CD4-positive, CD25-positive, alpha-beta regulatory T cell (primary cell): ENCODE measurements around the gene SEMA3G. TPM values are rescaled to one million over a fixed set of nuclear protein-coding genes. Genes with fewer than 3 reads are reported as not detected.

ENCODE experiments used
- ATAC-seq, 2 donors: fragments of 150-1000 bp; cut with Tn5 transposase; one replicate each; pipeline ENCODE4 v1.10.0; 2021; ENCODE audit warnings: low read depth in 2 of 2, moderate number of reproducible peaks in 2 of 2, moderate library complexity in 1 of 2
- DNase-seq, 3 donors: peaks; one replicate each; pipeline versions ENCODE4 v3.0.0 to v3.0.0-alpha.2; 2012 to 2022; ENCODE audit warnings: mixed read lengths in 1 of 3
- H3K27ac ChIP-seq: one replicate; pipeline ENCODE4 v1.7.0; 2013; ENCODE audit warnings: mild to moderate bottlenecking, low read length; ENCODE audit not compliant: insufficient read depth, poor library complexity, severe bottlenecking
- H3K27me3 ChIP-seq: one replicate; pipeline ENCODE4 v1.7.0; 2013; ENCODE audit warnings: low read length; ENCODE audit not compliant: control insufficient read depth, insufficient read depth
- H3K36me3 ChIP-seq: one replicate; pipeline ENCODE4 v1.7.0; 2013; ENCODE audit warnings: mild to moderate bottlenecking, low read length, moderate library complexity; ENCODE audit not compliant: control insufficient read depth, insufficient read depth
- H3K4me1 ChIP-seq: 2 replicates; pipeline ENCODE4 v1.7.0; 2013; ENCODE audit warnings: mild to moderate bottlenecking, low read length; ENCODE audit not compliant: insufficient read depth, control insufficient read depth, poor library complexity, severe bottlenecking
- H3K4me3 ChIP-seq: one replicate; pipeline ENCODE4 v1.7.0; 2013; ENCODE audit warnings: low read depth, mild to moderate bottlenecking, low read length, moderate library complexity
- H3K9me3 ChIP-seq, 2 experiments: 1 replicate in 1 of 2; 2 replicates in 1 of 2; pipeline ENCODE4 v1.7.0; 2013; ENCODE audit warnings: low read length in 2 of 2, mild to moderate bottlenecking in 1 of 2, moderate library complexity in 1 of 2; ENCODE audit not compliant: control insufficient read depth in 2 of 2
- H3K27ac Mint-ChIP-seq, 3 donors: one replicate each; pipeline ENCODE4 v1.8.0; 2020 to 2022; ENCODE audit warnings: mild to moderate bottlenecking in 3 of 3, mixed read lengths in 3 of 3, moderate library complexity in 2 of 3
- H3K27me3 Mint-ChIP-seq: one replicate; pipeline ENCODE4 v1.8.0; 2022; ENCODE audit warnings: mild to moderate bottlenecking, mixed read lengths
- H3K36me3 Mint-ChIP-seq: one replicate; pipeline ENCODE4 v1.8.0; 2020; ENCODE audit warnings: mixed read lengths
- H3K4me1 Mint-ChIP-seq, 4 donors: one replicate each; pipeline ENCODE4 v1.8.0; 2020 to 2022; ENCODE audit warnings: mixed read lengths in 4 of 4, mild to moderate bottlenecking in 1 of 4
- H3K4me3 Mint-ChIP-seq, 4 donors: one replicate each; pipeline ENCODE4 v1.8.0; 2020 to 2022; ENCODE audit warnings: mild to moderate bottlenecking in 4 of 4, mixed read lengths in 4 of 4, moderate library complexity in 3 of 4
- H3K9me3 Mint-ChIP-seq, 7 donors: one replicate each; pipeline ENCODE4 v1.8.0; 2020 to 2022; ENCODE audit warnings: mixed read lengths in 7 of 7, mild to moderate bottlenecking in 3 of 7, moderate library complexity in 2 of 7
- polyA plus RNA-seq, 4 donors: library from polyadenylated mRNA; unstranded; fragments of 300-500 nt; fragmentation: Illumina TruSeq; gene quantifications; one replicate each; pipeline ENCODE4 v1.2.3, GENCODE V29; 2021
- total RNA-seq: library from RNA; stranded (reverse); gene quantifications from one replicate; pipeline ENCODE4 v1.2.3, GENCODE V29; 2022

Gene SEMA3G
- total and polyA plus RNA-seq, 5 donors from 2014 or later = 3.2 to 33.1 (median 3.7) TPM

GRCh38 chr3:52401021-52401420, 43.9 kb downstream of the SEMA3G start:
- DNase-seq = no peak
- peak overlapping the region in 2 of 3 donors; percentile 32 to 56 for H3K27ac Mint-ChIP-seq

DNA sequence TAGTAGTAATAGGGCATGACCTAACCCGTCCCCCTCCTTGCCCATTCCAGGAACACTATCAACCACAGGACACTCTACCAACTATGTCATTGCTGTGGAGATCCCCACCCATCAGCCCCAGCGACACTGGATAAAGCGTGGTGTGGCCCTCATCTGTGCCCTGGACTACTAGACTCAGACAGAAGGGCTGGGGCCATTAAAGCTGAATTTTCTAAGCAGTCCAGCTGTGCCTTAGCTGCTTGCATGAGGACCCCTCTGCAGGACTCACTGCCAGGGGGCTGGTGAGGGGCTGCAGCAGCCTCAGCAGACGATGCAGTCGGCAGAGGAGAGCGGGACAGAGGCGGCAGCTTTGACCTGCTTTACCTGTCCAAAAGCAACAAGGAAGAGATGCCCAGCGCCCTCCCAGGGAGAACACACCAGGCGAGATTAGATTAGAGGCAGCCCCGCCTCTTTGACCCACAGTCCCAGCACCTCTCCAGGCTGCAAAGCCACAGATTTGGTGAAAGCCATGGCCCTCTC, 44.6 kb downstream of the SEMA3G start:
- Histone ChIP-seq H3K36me3 (peaks cover 63% of the 10 kb centered on the region), H3K27ac (no peak overlapping the region), H3K4me1 (no peaks in the 10 kb centered on the region), H3K9me3 (no peaks in the 10 kb centered on the region), H3K27me3 (no peaks in the 10 kb centered on the region), H3K4me3 (no peak overlapping the region)
- DNase-seq (no peak), ATAC-seq (no peak)
- Mint-ChIP-seq H3K4me1 (peaks cover 0 to 2% (median 0%) of the 10 kb centered on the region in 4 donors), H3K27me3 (no peaks in the 10 kb centered on the region), H3K36me3 (peaks cover 27% of the 10 kb centered on the region), H3K9me3 (no peaks in the 10 kb centered on the region), H3K4me3 (no peak overlapping the region), H3K27ac (peak overlapping the region in 1 of 3 donors; percentile 32)

More at GRCh38 chr3:52401021-52401420, 43.9 kb downstream of the SEMA3G start:
- H3K36me3 ChIP-seq = peaks cover 70% of the 10 kb centered on the region
- H3K27me3 ChIP-seq = no peaks in the 10 kb centered on the region
- no peaks in the 10 kb centered on the region for H3K4me1 ChIP-seq
- no peak overlapping the region for H3K4me3 ChIP-seq
- Mint-ChIP-seq H3K9me3 (no peaks in the 10 kb centered on the region), H3K36me3 (peaks cover 31% of the 10 kb centered on the region), H3K27me3 (no peaks in the 10 kb centered on the region), H3K4me1 (peaks cover 0 to 2% (median 0%) of the 10 kb centered on the region in 4 donors), H3K4me3 (no peak overlapping the region)
- H3K9me3 ChIP-seq = no peaks in the 10 kb centered on the region
- no peak overlapping the region for H3K27ac ChIP-seq
- no peak for ATAC-seq

DNA sequence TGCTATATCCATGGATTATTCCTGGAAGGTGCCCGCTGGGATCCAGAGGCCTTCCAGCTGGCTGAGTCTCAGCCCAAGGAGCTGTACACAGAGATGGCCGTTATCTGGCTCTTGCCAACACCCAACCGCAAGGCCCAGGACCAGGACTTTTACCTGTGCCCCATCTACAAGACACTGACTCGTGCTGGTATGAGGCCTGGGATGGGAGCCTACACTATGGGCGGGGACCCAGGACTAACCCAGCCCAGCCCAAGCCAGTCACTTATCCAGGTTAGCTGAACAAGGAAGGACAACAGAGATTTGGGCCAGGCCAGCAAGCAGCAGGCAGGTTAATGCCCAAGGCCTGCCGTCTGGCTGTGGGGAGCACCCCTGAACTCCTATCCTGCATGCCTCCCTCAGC, 45.3 kb downstream of the SEMA3G start:
- H3K27ac Mint-ChIP-seq = no peak overlapping the region
- Histone ChIP-seq H3K27ac (no peak overlapping the region), H3K36me3 (peaks cover 56% of the 10 kb centered on the region), H3K4me1 (no peaks in the 10 kb centered on the region), H3K9me3 (no peaks in the 10 kb centered on the region), H3K4me3 (no peak overlapping the region), H3K27me3 (no peaks in the 10 kb centered on the region)
- peaks cover 24% of the 10 kb centered on the region for H3K36me3 Mint-ChIP-seq
- H3K27me3 Mint-ChIP-seq = no peaks in the 10 kb centered on the region
- ATAC-seq = no peak
- H3K9me3 Mint-ChIP-seq = no peaks in the 10 kb centered on the region
- H3K4me3 Mint-ChIP-seq = no peak overlapping the region
- no peaks in the 10 kb centered on the region for H3K4me1 Mint-ChIP-seq
- DNase-seq = no peak

GRCh38 chr3:52399131-52399530, 45.8 kb downstream of the SEMA3G start:
- DNase-seq = no peak
- H3K27me3 ChIP-seq = no peaks in the 10 kb centered on the region
- H3K36me3 Mint-ChIP-seq = peaks cover 19% of the 10 kb centered on the region
- H3K4me3 ChIP-seq = no peak overlapping the region
- H3K27me3 Mint-ChIP-seq = no peaks in the 10 kb centered on the region
- ATAC-seq = no peak
- H3K4me1 ChIP-seq = no peaks in the 10 kb centered on the region
- H3K9me3 ChIP-seq = no peaks in the 10 kb centered on the region
- no peak overlapping the region for H3K27ac Mint-ChIP-seq
- no peak overlapping the region for H3K27ac ChIP-seq
- no peaks in the 10 kb centered on the region for H3K9me3 Mint-ChIP-seq
- no peaks in the 10 kb centered on the region for H3K4me1 Mint-ChIP-seq
- no peak overlapping the region for H3K4me3 Mint-ChIP-seq
- peaks cover 51% of the 10 kb centered on the region for H3K36me3 ChIP-seq

GRCh38 chr3:52398670-52399081, 46.2 kb downstream of the SEMA3G start:
- Histone ChIP-seq H3K27me3 (no peaks in the 10 kb centered on the region), H3K4me1 (no peaks in the 10 kb centered on the region), H3K4me3 (no peak overlapping the region), H3K36me3 (peaks cover 47% of the 10 kb centered on the region), H3K27ac (no peak overlapping the region), H3K9me3 (no peaks in the 10 kb centered on the region)
- H3K9me3 Mint-ChIP-seq = no peaks in the 10 kb centered on the region
- no peaks in the 10 kb centered on the region for H3K4me1 Mint-ChIP-seq
- H3K4me3 Mint-ChIP-seq = peak overlapping the region in 1 of 4 donors; percentile 51
- no peak for DNase-seq
- H3K27ac Mint-ChIP-seq = no peak overlapping the region
- peaks cover 15% of the 10 kb centered on the region for H3K36me3 Mint-ChIP-seq
- ATAC-seq = no peak
- no peaks in the 10 kb centered on the region for H3K27me3 Mint-ChIP-seq

DNA sequence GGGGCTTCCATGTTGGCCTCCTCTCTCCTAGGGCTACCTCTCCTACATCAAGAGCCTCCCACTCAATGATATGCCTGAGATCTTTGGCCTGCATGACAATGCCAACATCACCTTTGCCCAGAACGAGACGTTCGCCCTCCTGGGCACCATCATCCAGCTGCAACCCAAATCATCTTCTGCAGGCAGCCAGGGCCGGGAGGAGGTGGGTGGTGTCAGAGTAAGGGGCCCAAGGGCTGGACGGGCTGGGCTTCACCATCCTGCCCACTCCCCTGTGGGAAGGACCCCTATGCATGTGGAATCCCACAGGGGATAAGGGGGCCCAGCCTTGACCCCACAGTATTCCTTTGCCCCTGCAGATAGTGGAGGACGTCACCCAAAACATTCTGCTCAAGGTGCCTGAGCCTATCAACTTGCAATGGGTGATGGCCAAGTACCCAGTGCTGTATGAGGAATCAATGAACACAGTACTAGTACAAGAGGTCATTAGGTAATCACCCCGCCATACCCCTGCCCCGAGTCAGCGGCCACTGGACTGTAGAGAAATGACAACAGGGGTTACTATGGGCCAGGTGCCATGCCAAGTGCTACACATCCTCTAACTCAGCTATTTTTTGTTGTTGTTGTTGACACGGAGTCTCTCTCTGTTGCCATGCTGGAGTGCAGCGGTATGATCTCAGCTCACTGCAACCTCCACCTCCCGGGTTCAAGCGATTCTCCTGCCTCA, 47.1 kb downstream of the SEMA3G start:
- Histone ChIP-seq H3K27ac (no peak overlapping the region), H3K4me3 (no peak overlapping the region), H3K9me3 (no peaks in the 10 kb centered on the region), H3K4me1 (no peaks in the 10 kb centered on the region), H3K27me3 (no peaks in the 10 kb centered on the region), H3K36me3 (peaks cover 44% of the 10 kb centered on the region)
- no peaks in the 10 kb centered on the region for H3K27me3 Mint-ChIP-seq
- peak overlapping the region in 1 of 4 donors; percentile 0 for H3K4me3 Mint-ChIP-seq
- H3K36me3 Mint-ChIP-seq = peaks cover 17% of the 10 kb centered on the region
- H3K9me3 Mint-ChIP-seq = no peaks in the 10 kb centered on the region
- H3K27ac Mint-ChIP-seq = peak overlapping the region in 1 of 3 donors; percentile 92
- no peak for ATAC-seq
- no peak for DNase-seq
- H3K4me1 Mint-ChIP-seq = no peaks in the 10 kb centered on the region

- H3K4me3 Mint-ChIP-seq = no peak overlapping the region
- H3K4me3 ChIP-seq = no peak overlapping the region
- H3K27me3 Mint-ChIP-seq = no peaks in the 10 kb centered on the region
- DNase-seq (no peak), ATAC-seq (no peak)
- no peaks in the 10 kb centered on the region for H3K4me1 Mint-ChIP-seq
- no peaks in the 10 kb centered on the region for H3K4me1 ChIP-seq
- H3K36me3 Mint-ChIP-seq = peaks cover 13% of the 10 kb centered on the region
- no peaks in the 10 kb centered on the region for H3K9me3 ChIP-seq
- H3K9me3 Mint-ChIP-seq = no peaks in the 10 kb centered on the region
- peaks cover 39% of the 10 kb centered on the region for H3K36me3 ChIP-seq
- no peaks in the 10 kb centered on the region for H3K27me3 ChIP-seq
- no peak overlapping the region for H3K27ac ChIP-seq
- H3K27ac Mint-ChIP-seq = peak overlapping the region in 1 of 3 donors; percentile 92
These were observed 47.9 kb downstream of the SEMA3G start for GRCh38 chr3:52396907-52397591.
